Liver (tissue), 9 donors: Measurements from ENCODE around the gene DNAJB6. TPM values are rescaled to one million over a fixed set of nuclear protein-coding genes. Genes with fewer than 3 reads are reported as not detected.

ENCODE experiments used
- DNase-seq: peaks from one replicate; pipeline ENCODE4 v3.0.0-alpha.2; 2017; ENCODE audit warnings: low spot score
- H3K27ac ChIP-seq, 2 donors: one replicate each; pipeline ENCODE4 v1.7.0; 2013; ENCODE audit warnings: inconsistent platforms in 2 of 2, low read length in 2 of 2, control low read depth in 1 of 2, low read depth in 1 of 2, mild to moderate bottlenecking in 1 of 2
- H3K27me3 ChIP-seq, 4 donors: one replicate each; pipeline versions ENCODE4 v1.6.1 to v1.7.0; 2013; ENCODE audit warnings: low read length in 3 of 4, inconsistent platforms in 1 of 4, mild to moderate bottlenecking in 1 of 4, moderate library complexity in 1 of 4; ENCODE audit not compliant: control insufficient read depth in 4 of 4, insufficient read depth in 4 of 4
- H3K36me3 ChIP-seq, 4 donors: one replicate each; pipeline versions ENCODE4 v1.6.1 to v1.7.0; 2013; ENCODE audit warnings: low read length in 3 of 4, mild to moderate bottlenecking in 3 of 4, low read depth in 1 of 4, moderate library complexity in 1 of 4; ENCODE audit not compliant: control insufficient read depth in 4 of 4, insufficient read depth in 3 of 4
- H3K4me1 ChIP-seq, 4 donors: one replicate each; pipeline versions ENCODE4 v1.6.1 to v1.7.0; 2013; ENCODE audit warnings: low read length in 3 of 4, mild to moderate bottlenecking in 3 of 4, moderate library complexity in 1 of 4; ENCODE audit not compliant: control insufficient read depth in 4 of 4, insufficient read depth in 4 of 4
- H3K4me3 ChIP-seq, 3 donors: one replicate each; pipeline versions ENCODE4 v1.6.1 to v1.7.0; 2013; ENCODE audit warnings: low read length in 3 of 3, control low read depth in 1 of 3, low read depth in 1 of 3, mild to moderate bottlenecking in 1 of 3
- H3K9ac ChIP-seq, 2 donors: one replicate each; pipeline ENCODE4 v1.7.0; 2013; ENCODE audit warnings: low read length in 2 of 2, mild to moderate bottlenecking in 2 of 2, moderate library complexity in 2 of 2, control low read depth in 1 of 2, low read depth in 1 of 2
- H3K9me3 ChIP-seq, 4 donors: one replicate each; pipeline versions ENCODE4 v1.6.1 to v1.7.0; 2013; ENCODE audit warnings: low read length in 3 of 4; ENCODE audit not compliant: control insufficient read depth in 4 of 4
- ATF3 ChIP-seq: IDR thresholded peaks from 2 replicates; pipeline ENCODE4 v1.6.1; 2016; ENCODE audit warnings: antibody characterized with exemption
- CTCF ChIP-seq: fragments of 150-350 bp; IDR thresholded peaks from 2 replicates; pipeline ENCODE4 v1.5.1; 2017; ENCODE audit warnings: improper control_type of control experiment, low read depth, low read length; ENCODE audit not compliant: missing input control
- EGR1 ChIP-seq, 2 donors: IDR thresholded peaks; 2 replicates each; pipeline ENCODE4 v1.6.1; 2016 to 2018; ENCODE audit warnings: antibody characterized with exemption in 2 of 2, low read depth in 2 of 2
- FOXA1 ChIP-seq: IDR thresholded peaks from 2 replicates; pipeline ENCODE4 v1.6.1; 2016; ENCODE audit warnings: antibody characterized with exemption
- FOXA2 ChIP-seq: IDR thresholded peaks from 2 replicates; pipeline ENCODE4 v1.6.1; 2016; ENCODE audit warnings: antibody characterized with exemption
- GABPA ChIP-seq, 2 donors: IDR thresholded peaks in 1 of 2; conservative IDR thresholded peaks in 1 of 2; 2 replicates each; pipeline ENCODE4 v1.6.1; 2016; ENCODE audit warnings: antibody characterized with exemption in 2 of 2, mild to moderate bottlenecking in 1 of 2, moderate library complexity in 1 of 2
- HNF4A ChIP-seq, 2 donors: conservative IDR thresholded peaks; 2 replicates each; pipeline ENCODE4 v1.6.1; 2016; ENCODE audit warnings: antibody characterized with exemption in 2 of 2, mild to moderate bottlenecking in 2 of 2
- HNF4G ChIP-seq: IDR thresholded peaks from 2 replicates; pipeline ENCODE4 v1.6.1; 2016; ENCODE audit warnings: antibody characterized with exemption
- JUND ChIP-seq, 2 donors: IDR thresholded peaks; 2 replicates each; pipeline ENCODE4 v1.6.1; 2016; ENCODE audit warnings: antibody characterized with exemption in 2 of 2
- MAX ChIP-seq: IDR thresholded peaks from 2 replicates; pipeline ENCODE4 v1.6.1; 2016; ENCODE audit warnings: antibody characterized with exemption
- NR2F2 ChIP-seq: IDR thresholded peaks from 2 replicates; pipeline ENCODE4 v1.6.1; 2016; ENCODE audit warnings: antibody characterized with exemption
- RAD21 ChIP-seq, 2 donors: IDR thresholded peaks; 2 replicates each; pipeline ENCODE4 v1.6.1; 2016; ENCODE audit warnings: antibody characterized with exemption in 2 of 2, mild to moderate bottlenecking in 2 of 2
- RXRA ChIP-seq, 2 donors: IDR thresholded peaks; 2 replicates each; pipeline ENCODE4 v1.6.1; 2017 to 2018; ENCODE audit warnings: antibody characterized with exemption in 2 of 2, mild to moderate bottlenecking in 1 of 2
- SP1 ChIP-seq: IDR thresholded peaks from 2 replicates; pipeline ENCODE4 v1.6.1; 2018; ENCODE audit warnings: antibody characterized with exemption, mild to moderate bottlenecking
- TAF1 ChIP-seq: conservative IDR thresholded peaks from 2 replicates; pipeline ENCODE4 v1.6.1; 2016; ENCODE audit warnings: antibody characterized with exemption, mild to moderate bottlenecking
- YY1 ChIP-seq: IDR thresholded peaks from 2 replicates; pipeline ENCODE4 v1.6.1; 2016; ENCODE audit warnings: antibody characterized with exemption, mild to moderate bottlenecking
- ZBTB33 ChIP-seq: IDR thresholded peaks from 2 replicates; pipeline ENCODE4 v1.6.1; 2016; ENCODE audit warnings: antibody characterized with exemption
- WGBS: extraction: QIAGEN DNeasy Blood & Tissue Kit; methylation state at CpG from one replicate; pipeline ENCODE4 v1.1.7; 2013; 5-methylcytosine and 5-hydroxymethylcytosine counted together
- polyA plus RNA-seq, 2 donors: library from polyadenylated mRNA; stranded (reverse) in 1 of 2; unstranded in 1 of 2; fragments of 200-250 nt in 1 of 2; fragments of >200 nt in 1 of 2; fragmentation: Nextera tagmentation in 1 of 2; extraction: Ambion mirVana in 1 of 2; gene quantifications; one replicate each; pipeline versions ENCODE4 v1.2.1 to v1.2.3, GENCODE V29; 2013 to 2015
- total RNA-seq, 2 donors: library from RNA; depleted of rRNA; stranded (reverse); fragments of >200 nt; gene quantifications; one replicate each; pipeline ENCODE4 v1.2.3, GENCODE V29; 2014
- donor health status: healthy.
- donor health status: healthy.
- donor health status: healthy.
- donor health status: healthy.
- donor health status: healthy.

DNAJB6 gene
- total and polyA plus RNA-seq, 4 donors = 26.5 to 46.6 (median 42.4) TPM

GRCh38 chr7:157436763-157437480 lies 100.1 kb downstream of the DNAJB6 start:
- TF ChIP-seq CTCF (no peak), RAD21 (IDR thresholded peaks at IDR 0.05) (no peak), HNF4G (no peak), FOXA1 (no peak), ZBTB33 (no peak), TAF1 (no peak), YY1 (no peak), HNF4A (conservative IDR thresholded peaks at IDR 0.05) (no peak), FOXA2 (no peak), EGR1 (IDR thresholded peaks at IDR 0.05; ENCODE audit: low read depth in 2 of 2) (no peak), GABPA (IDR thresholded peaks at IDR 0.05 in 1 of 2, conservative IDR thresholded peaks at IDR 0.05 in 1 of 2) (no peak), RXRA (IDR thresholded peaks at IDR 0.05) (no peak), ATF3 (no peak), SP1 (no peak), NR2F2 (no peak), MAX (no peak), JUND (IDR thresholded peaks at IDR 0.05) (no peak)
- Histone ChIP-seq H3K4me3 (no peak overlapping the region), H3K9ac (no peak overlapping the region), H3K4me1 (no peaks in the 10 kb centered on the region), H3K27ac (no peak overlapping the region), H3K27me3 (no peaks in the 10 kb centered on the region), H3K36me3 (no peaks in the 10 kb centered on the region), H3K9me3 (no peaks in the 10 kb centered on the region)
- WGBS = 71% methylated on average over 13 of the region's 13 CpGs
- no peak for DNase-seq

- no peak overlapping the region for H3K4me3 ChIP-seq
- TF ChIP-seq EGR1 (IDR thresholded peaks at IDR 0.05; ENCODE audit: low read depth in 2 of 2) = no peak
- TF ChIP-seq ZBTB33 = no peak
- TF ChIP-seq SP1 = no peak
- TF ChIP-seq HNF4G = no peak
- TF ChIP-seq NR2F2 = no peak
- TF ChIP-seq YY1 = no peak
- TF ChIP-seq GABPA (IDR thresholded peaks at IDR 0.05 in 1 of 2, conservative IDR thresholded peaks at IDR 0.05 in 1 of 2) = no peak
- no peak for TF ChIP-seq HNF4A (conservative IDR thresholded peaks at IDR 0.05)
- no peak for TF ChIP-seq FOXA1
- no peak for TF ChIP-seq JUND (IDR thresholded peaks at IDR 0.05)
- no peak for TF ChIP-seq TAF1
- TF ChIP-seq RAD21 (IDR thresholded peaks at IDR 0.05) = no peak
- TF ChIP-seq MAX = no peak
- 59% methylated on average over 9 of the region's 9 CpGs for WGBS
- no peaks in the 10 kb centered on the region for H3K9me3 ChIP-seq
- H3K9ac ChIP-seq = no peak overlapping the region
- H3K27me3 ChIP-seq = no peaks in the 10 kb centered on the region
- no peak for DNase-seq
- no peaks in the 10 kb centered on the region for H3K4me1 ChIP-seq
- no peak overlapping the region for H3K27ac ChIP-seq
- no peaks in the 10 kb centered on the region for H3K36me3 ChIP-seq
Observed at GRCh38 chr7:157437519-157438061, 100.8 kb downstream of the DNAJB6 start.
